LHCN-M2 (cell line): ENCODE measurements around the gene GJC2. TPM values are rescaled to one million over a fixed set of nuclear protein-coding genes. Genes with fewer than 3 reads are reported as not detected.

ENCODE experiments used
- DNase-seq: peaks from one replicate; pipeline ENCODE4 v3.0.0-alpha.2; 2012; ENCODE audit warnings: low read depth
- total RNA-seq: library from RNA; depleted of rRNA; stranded (reverse); fragments of >200 nt; gene quantifications from 2 replicates; pipeline ENCODE4 v1.2.3, GENCODE V29; 2014

The GJC2 gene
- total RNA-seq, 1 experiment from 2014 or later = 0.63 TPM

DNA sequence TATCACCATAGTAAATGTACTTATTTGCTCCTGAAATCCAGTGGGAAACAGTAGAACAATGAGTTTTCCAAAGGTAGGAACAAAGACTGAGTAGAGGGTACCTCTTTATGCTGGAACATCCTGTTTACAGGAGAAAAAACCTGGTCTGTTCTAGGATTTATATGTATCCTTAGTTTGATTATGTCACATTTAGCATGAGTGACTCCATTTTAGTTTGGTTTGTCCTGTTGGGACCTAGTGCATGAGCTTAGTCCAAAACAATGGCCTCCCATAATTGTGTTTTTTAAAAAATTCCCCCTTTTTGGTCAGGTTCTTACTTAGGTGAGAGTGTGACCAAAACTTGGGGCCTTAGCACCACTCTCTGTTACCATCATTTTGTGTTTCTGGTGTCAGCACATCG lies 37.1 kb upstream of the GJC2 start:
- DNase-seq = no peak

- DNase-seq = no peak
Measured at GRCh38 chr1:228114827-228115226, 34.9 kb upstream of the GJC2 start.

DNA sequence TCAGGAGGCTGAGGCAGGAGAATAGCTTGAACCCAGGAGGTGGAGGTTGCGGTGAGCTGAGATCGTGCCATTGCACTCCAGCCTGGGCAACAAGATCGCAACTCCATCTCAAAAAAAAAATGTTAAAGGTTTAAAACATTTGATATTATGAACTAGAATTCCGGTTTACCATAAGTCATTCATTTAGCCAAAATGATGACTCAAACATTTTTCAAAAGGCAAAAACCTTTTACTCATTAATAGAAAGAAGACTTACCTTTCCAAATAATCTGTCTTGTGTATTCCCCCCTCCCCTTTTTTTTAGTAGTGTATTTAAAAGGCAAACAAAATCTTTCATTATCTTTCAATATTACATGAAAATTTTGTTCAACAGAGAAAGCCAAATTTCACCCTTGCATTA lies 32.4 kb upstream of the GJC2 start:
- DNase-seq = no peak

GRCh38 chr1:228118040-228118439 lies 31.7 kb upstream of the GJC2 start:
- DNase-seq = peak; percentile 29

GRCh38 chr1:228120351-228120750 lies 29.4 kb upstream of the GJC2 start:
- DNase-seq = no peak

DNA sequence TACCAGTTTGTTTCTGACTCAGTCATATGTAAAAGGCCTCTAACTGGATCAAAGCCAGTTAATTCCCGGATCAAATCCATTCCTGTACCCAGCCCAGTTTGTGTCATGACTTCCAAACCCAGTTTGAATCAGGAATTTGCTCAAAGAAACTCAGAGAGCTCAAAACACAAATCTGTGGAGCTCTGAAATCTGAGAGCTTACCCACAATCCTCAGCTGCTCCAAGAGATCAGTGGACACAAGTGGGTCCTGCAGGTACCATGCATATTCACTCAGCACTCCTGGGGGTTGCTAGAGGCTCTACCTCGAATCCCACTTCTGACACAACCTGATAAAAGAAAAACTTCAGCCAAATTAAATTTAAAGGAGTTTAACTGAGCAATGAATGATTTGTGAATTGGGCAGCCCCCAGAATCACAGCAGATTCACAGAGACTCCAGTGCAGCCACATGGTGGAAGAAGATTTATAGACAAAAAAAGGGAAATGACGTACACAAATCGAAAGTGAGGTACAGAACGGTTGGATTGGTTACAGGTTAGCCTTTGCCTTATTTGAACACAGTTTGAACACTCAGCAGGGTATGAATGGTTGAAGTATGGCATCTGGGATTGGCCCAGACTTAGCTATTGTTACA lies 28.8 kb upstream of the GJC2 start:
- DNase-seq = peak; percentile 24

GRCh38 chr1:228122921-228123441 lies 26.7 kb upstream of the GJC2 start:
- DNase-seq = no peak

DNA sequence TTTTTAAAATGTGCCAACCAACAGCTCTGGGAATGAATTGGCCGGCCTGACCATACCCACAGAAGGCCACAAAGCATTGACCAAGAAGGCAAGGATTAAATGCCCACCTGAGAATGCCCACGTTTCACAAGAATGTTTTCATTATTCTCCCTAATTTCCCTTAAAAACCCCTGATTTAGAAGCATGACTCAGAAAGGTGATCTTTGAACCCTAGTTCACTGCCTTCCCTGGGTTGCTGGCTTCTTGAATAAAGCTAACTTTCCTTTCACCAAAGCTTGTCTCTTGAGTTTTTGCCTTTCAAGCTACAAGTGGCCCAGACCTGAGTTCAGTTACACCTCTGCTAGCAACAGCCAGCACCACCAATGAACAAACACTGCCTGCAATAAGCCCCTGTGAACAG lies 26.2 kb upstream of the GJC2 start:
- DNase-seq = no peak

DNA sequence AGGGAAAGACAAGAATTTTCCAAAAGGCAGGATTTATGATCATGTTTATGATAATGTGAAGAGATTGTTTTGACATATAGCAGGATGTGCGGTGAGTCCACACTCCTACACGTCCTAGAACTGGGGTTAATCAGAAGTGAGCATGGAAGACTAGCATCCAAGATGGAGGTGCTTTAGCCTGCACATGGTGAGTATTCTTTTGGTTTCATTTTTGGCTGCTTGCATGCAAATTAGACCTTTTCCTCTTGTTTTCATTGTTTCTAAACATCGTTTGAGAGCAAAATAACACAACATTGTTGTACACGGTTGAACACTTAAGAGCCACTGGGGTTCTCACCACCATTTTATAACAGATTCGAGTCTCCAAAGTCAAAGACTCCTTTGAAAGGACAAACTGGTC lies 24.5 kb upstream of the GJC2 start:
- DNase-seq = no peak

GRCh38 chr1:228131766-228132165 lies 18.0 kb upstream of the GJC2 start:
- no peak for DNase-seq

GRCh38 chr1:228134591-228134990 lies 15.1 kb upstream of the GJC2 start:
- DNase-seq = no peak

- DNase-seq = no peak
Measured at GRCh38 chr1:228136901-228137300, 12.8 kb upstream of the GJC2 start.

DNA sequence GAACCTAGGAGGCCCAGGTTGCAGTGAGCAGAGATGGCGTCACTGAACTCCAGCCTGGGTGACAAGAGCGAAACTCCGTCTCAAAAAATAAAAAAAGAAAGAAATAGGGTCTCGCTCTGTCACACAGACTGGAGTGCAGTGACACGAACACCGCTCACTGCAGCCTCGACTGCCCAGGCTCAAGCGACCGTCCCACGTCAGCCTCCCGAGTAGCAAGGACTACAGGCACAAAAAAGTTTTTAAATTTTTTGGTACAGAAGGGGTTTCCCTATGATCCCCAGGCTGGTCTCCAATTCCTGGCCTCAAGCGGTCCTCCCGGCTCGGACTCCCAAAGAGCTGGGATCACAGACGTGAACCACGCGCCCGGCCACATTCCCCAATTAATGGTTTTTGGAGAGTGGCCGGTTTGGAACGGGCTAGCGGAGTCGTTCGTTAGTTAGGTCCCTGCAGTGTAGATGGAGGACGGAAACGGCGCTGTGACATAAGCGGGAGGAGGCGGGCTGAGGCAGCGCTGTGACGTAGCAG lies 10.3 kb upstream of the GJC2 start:
- DNase-seq = no peak

DNA sequence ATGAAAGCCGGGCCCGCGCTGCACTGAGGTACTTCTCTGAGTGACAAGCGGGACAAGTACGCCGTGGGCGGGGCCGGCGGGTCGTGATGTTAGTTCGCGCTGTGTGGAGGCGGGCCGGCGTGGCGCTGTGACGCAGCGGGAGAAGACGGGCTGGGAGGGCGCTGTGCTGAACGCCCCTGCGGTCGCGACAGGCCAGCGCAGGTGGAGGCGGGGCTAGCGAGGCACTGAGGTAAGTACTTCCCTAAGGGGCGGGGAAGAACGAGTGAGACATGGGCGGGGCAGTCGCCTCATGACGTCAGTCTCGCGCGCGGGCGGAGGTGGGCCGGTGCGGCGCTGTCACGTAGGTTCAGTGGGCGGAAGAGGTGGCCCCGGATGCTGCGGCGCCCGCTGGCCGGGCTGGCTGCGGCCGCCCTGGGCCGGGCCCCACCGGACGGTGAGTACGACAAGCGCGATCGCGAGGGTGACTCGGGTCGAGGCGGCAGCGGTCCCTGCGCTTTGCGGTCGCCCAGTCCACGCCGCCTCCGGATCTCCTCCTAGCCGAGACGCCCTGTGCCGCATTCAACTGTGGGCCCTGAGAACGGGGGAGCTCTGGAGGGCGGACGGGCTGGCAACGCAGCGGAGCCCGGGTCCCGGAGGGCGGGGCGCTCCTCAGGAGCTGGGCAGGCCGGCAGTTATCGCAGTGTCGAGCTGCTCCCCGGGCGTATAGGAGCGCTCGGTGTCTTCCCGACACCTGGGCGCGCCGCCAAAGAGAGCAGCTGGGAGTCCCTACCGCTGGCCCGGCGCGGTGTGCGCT lies 9.6 kb upstream of the GJC2 start, which contains the start of gene GUK1:
Gene GUK1, plus strand, starts transcription at position 349 of the 793 bp plus-strand sequence. Its CDS starts 24 bp downstream, at position 373.
- DNase-seq = peak; percentile 99

DNA sequence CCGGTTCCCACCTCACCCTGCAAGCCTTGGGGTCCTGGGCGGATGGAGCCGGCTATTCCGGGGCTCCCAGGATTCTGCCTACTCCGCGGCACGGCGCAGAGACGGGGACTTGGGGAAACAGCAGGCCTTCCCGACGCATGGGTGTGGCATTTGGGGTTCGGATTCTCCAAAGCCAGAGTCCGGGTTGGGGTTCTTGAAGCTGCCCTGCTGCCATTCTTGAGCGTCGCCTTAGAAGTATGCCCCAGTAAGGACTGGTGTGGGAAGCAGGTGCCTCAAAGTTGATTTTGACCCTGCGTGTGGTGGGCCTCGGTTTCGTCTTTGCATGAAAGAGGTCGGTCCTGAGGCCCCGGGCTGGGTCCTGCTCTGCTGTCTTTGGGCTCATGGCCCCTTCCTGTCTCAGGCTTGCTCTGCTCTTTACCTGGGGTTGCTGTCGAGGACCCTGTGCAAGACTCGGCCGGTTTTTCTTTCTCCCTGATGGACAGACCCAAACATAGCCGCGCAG lies 9.0 kb upstream of the GJC2 start:
- no peak for DNase-seq

- peak; percentile 88 for DNase-seq
Measured at GRCh38 chr1:228141226-228142044, 8.3 kb upstream of the GJC2 start.

GRCh38 chr1:228142155-228142691 lies 7.5 kb upstream of the GJC2 start:
- DNase-seq = peak; percentile 33

DNA sequence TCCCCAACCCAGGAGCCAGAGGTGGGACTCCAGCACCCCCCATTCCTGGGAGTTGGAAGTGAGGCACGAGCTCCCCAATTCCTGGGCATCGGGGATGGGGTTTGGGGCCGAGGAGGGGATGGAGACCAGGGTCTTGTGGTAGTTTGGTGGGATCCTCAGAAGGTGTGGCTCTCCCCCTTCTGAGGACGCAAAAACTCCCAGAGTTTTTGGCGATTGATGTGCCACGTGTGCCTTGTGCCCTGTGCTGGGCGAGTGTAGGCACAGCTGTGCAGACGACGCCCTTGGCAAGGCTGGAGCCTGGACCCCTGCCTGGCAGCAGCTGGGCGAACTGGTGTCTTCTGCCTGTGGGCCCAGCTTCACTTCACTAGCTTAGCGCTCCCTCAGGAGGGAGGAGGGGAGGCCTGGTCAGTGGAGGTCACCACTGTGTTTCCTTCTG lies 7.0 kb upstream of the GJC2 start:
- DNase-seq = peak; percentile 31

- DNase-seq = no peak
Measured at GRCh38 chr1:228143480-228144192, 6.1 kb upstream of the GJC2 start.

GRCh38 chr1:228144193-228144992 lies 5.3 kb upstream of the GJC2 start:
- no peak for DNase-seq
